Omental fat pad (tissue), 4 donors: ENCODE data around the gene SRGAP3. TPM values are rescaled to one million over a fixed set of nuclear protein-coding genes. Genes with fewer than 3 reads are reported as not detected.

Experiments
- ATAC-seq: fragments of 150-250 bp; one replicate; pipeline ENCODE4 v1.9.1; 2016; ENCODE audit warnings: mild to moderate bottlenecking, moderate library complexity; ENCODE audit not compliant: low FRiP score
- DNase-seq: peaks from one replicate; pipeline ENCODE4 v3.0.0-alpha.2; 2019; ENCODE audit warnings: low spot score
- CTCF ChIP-seq, 3 donors: fragments of 450-650 bp; IDR thresholded peaks; one replicate each; pipeline ENCODE4 v1.5.1; 2016 to 2017; ENCODE audit warnings: antibody characterized with exemption in 3 of 3, mild to moderate bottlenecking in 3 of 3, moderate library complexity in 2 of 3
- total RNA-seq, 4 donors: library from RNA; depleted of rRNA; stranded (reverse); fragments of >200 nt; gene quantifications; one replicate each; pipeline ENCODE4 v1.1.0, GENCODE V29; 2016

The SRGAP3 gene
- total RNA-seq, 4 donors from 2014 or later = 3.0 to 5.3 (median 3.6) TPM

- DNase-seq (no peak), ATAC-seq (no peak)
- TF ChIP-seq CTCF (IDR thresholded peaks at IDR 0.05) = no peak
Measured at GRCh38 chr3:8988791-8989558, 260.5 kb downstream of the SRGAP3 start.

GRCh38 chr3:8988384-8988655 lies 261.1 kb downstream of the SRGAP3 start:
- DNase-seq (no peak), ATAC-seq (no peak)
- TF ChIP-seq CTCF (IDR thresholded peaks at IDR 0.05) = no peak

GRCh38 chr3:8987645-8988383 lies 261.6 kb downstream of the SRGAP3 start:
- peak in 1 of 3 donors; percentile 54 for TF ChIP-seq CTCF (IDR thresholded peaks at IDR 0.05)
- DNase-seq (peak; percentile 52), ATAC-seq (peak; percentile 52)

GRCh38 chr3:8987226-8987625 lies 262.2 kb downstream of the SRGAP3 start:
- ATAC-seq = no peak
- no peak for DNase-seq
- TF ChIP-seq CTCF (IDR thresholded peaks at IDR 0.05) = no peak

GRCh38 chr3:8986741-8987140 lies 262.7 kb downstream of the SRGAP3 start:
- DNase-seq (no peak), ATAC-seq (no peak)
- no peak for TF ChIP-seq CTCF (IDR thresholded peaks at IDR 0.05)

GRCh38 chr3:8985876-8986275 lies 263.6 kb downstream of the SRGAP3 start:
- DNase-seq = no peak
- TF ChIP-seq CTCF (IDR thresholded peaks at IDR 0.05) = no peak
- no peak for ATAC-seq

- no peak for DNase-seq
- no peak for TF ChIP-seq CTCF (IDR thresholded peaks at IDR 0.05)
- ATAC-seq = no peak
Measured at GRCh38 chr3:8985411-8985831, 264.0 kb downstream of the SRGAP3 start.
